ENCODE results near the gene SYTL2. TPM values are rescaled to one million over a fixed set of nuclear protein-coding genes. Genes with fewer than 3 reads are reported as not detected.

Gene SYTL2
- total RNA-seq, 1 experiment from 2014 or later: 2.1 TPM

- peaks cover 23% of the 10 kb centered on the region for H3K4me1 Mint-ChIP-seq (ENCODE audit: insufficient read depth, unreplicated experiment)
- ChIA-PET POLR2A (no interaction called here), CTCF (no interaction called here)
- no peak overlapping the region for H3K27ac Mint-ChIP-seq (ENCODE audit: low read depth, unreplicated experiment)
- no TSS peak for BruUV-seq (replicated peaks)
- H3K36me3 Mint-ChIP-seq (ENCODE audit: insufficient read depth, unreplicated experiment): no peaks in the 10 kb centered on the region
- H3K4me3 Mint-ChIP-seq (ENCODE audit: unreplicated experiment): no peak overlapping the region
- H3K27me3 Mint-ChIP-seq (ENCODE audit: insufficient read depth, unreplicated experiment): no peaks in the 10 kb centered on the region
- DNase-seq (ENCODE audit: unreplicated experiment): no peak
- TF ChIP-seq CTCF (IDR thresholded peaks at IDR 0.05; ENCODE audit: unreplicated experiment): no peak
- H3K9me3 Mint-ChIP-seq (ENCODE audit: unreplicated experiment): no peaks in the 10 kb centered on the region
- intact Hi-C loops (cut with micrococcal nuclease): no loop called here
Observed at GRCh38 chr11:85721191-85721590, 89.8 kb downstream of the SYTL2 start.

GRCh38 chr11:85718991-85719807, 91.7 kb downstream of the SYTL2 start:
- ChIA-PET CTCF (interaction anchor here (0.6 to 1.1 kb wide), 5 partner anchors 20 to 491 kb away, joined by 3 to 5 read pairs (median 3); no protein-coding TSS in a partner anchor), POLR2A (interaction anchor here (0.7 kb wide), 2 partner anchors 9 to 133 kb away, joined by 3 read pairs; no protein-coding TSS in a partner anchor)
- no peaks in the 10 kb centered on the region for H3K9me3 Mint-ChIP-seq (ENCODE audit: unreplicated experiment)
- H3K4me1 Mint-ChIP-seq (ENCODE audit: insufficient read depth, unreplicated experiment): peaks cover 13% of the 10 kb centered on the region
- intact Hi-C loops (cut with micrococcal nuclease): no loop called here
- H3K27me3 Mint-ChIP-seq (ENCODE audit: insufficient read depth, unreplicated experiment): no peaks in the 10 kb centered on the region
- no peaks in the 10 kb centered on the region for H3K36me3 Mint-ChIP-seq (ENCODE audit: insufficient read depth, unreplicated experiment)
- DNase-seq (ENCODE audit: unreplicated experiment): peak; percentile 85
- no peak overlapping the region for H3K4me3 Mint-ChIP-seq (ENCODE audit: unreplicated experiment)
- BruUV-seq (replicated peaks): no TSS peak
- TF ChIP-seq CTCF (IDR thresholded peaks at IDR 0.05; ENCODE audit: unreplicated experiment): no peak
- H3K27ac Mint-ChIP-seq (ENCODE audit: low read depth, unreplicated experiment): no peak overlapping the region

- Mint-ChIP-seq H3K36me3 (ENCODE audit: insufficient read depth, unreplicated experiment) (no peaks in the 10 kb centered on the region), H3K27me3 (ENCODE audit: insufficient read depth, unreplicated experiment) (no peaks in the 10 kb centered on the region), H3K27ac (ENCODE audit: low read depth, unreplicated experiment) (no peak overlapping the region), H3K4me3 (ENCODE audit: unreplicated experiment) (no peak overlapping the region), H3K4me1 (ENCODE audit: insufficient read depth, unreplicated experiment) (peaks cover 13% of the 10 kb centered on the region), H3K9me3 (ENCODE audit: unreplicated experiment) (no peaks in the 10 kb centered on the region)
- TF ChIP-seq CTCF (IDR thresholded peaks at IDR 0.05; ENCODE audit: unreplicated experiment): no peak
- CTCF ChIA-PET: interaction anchor here (0.6 to 1.5 kb wide), 7 partner anchors 19 to 492 kb away, joined by 3 to 5 read pairs (median 3); no protein-coding TSS in a partner anchor
- no peak for DNase-seq (ENCODE audit: unreplicated experiment)
- intact Hi-C loops (cut with micrococcal nuclease): no loop called here
- no TSS peak for BruUV-seq (replicated peaks)
- POLR2A ChIA-PET: no interaction called here
Observed at GRCh38 chr11:85718126-85718943, 92.6 kb downstream of the SYTL2 start.

GRCh38 chr11:85717429-85717828, 93.5 kb downstream of the SYTL2 start:
- Mint-ChIP-seq H3K27me3 (ENCODE audit: insufficient read depth, unreplicated experiment) (no peaks in the 10 kb centered on the region), H3K4me1 (ENCODE audit: insufficient read depth, unreplicated experiment) (peaks cover 7% of the 10 kb centered on the region), H3K4me3 (ENCODE audit: unreplicated experiment) (no peak overlapping the region), H3K9me3 (ENCODE audit: unreplicated experiment) (no peaks in the 10 kb centered on the region), H3K27ac (ENCODE audit: low read depth, unreplicated experiment) (no peak overlapping the region), H3K36me3 (ENCODE audit: insufficient read depth, unreplicated experiment) (no peaks in the 10 kb centered on the region)
- POLR2A ChIA-PET: no interaction called here
- CTCF ChIA-PET: interaction anchor here (1.2 to 1.5 kb wide), 2 partner anchors 20 to 108 kb away, joined by 4 to 5 read pairs; no protein-coding TSS in a partner anchor
- intact Hi-C loops (cut with micrococcal nuclease): no loop called here
- no peak for TF ChIP-seq CTCF (IDR thresholded peaks at IDR 0.05; ENCODE audit: unreplicated experiment)
- DNase-seq (ENCODE audit: unreplicated experiment): no peak
- no TSS peak for BruUV-seq (replicated peaks)
